Rectal smooth muscle tissue (tissue), 1 donor: ENCODE results near the gene LAMTOR4.

Experiments used
- H3K27ac ChIP-seq: one replicate; pipeline ENCODE4 v1.7.0; 2013; ENCODE audit warnings: low read depth, low read length, inconsistent platforms
- H3K27me3 ChIP-seq: one replicate; pipeline ENCODE4 v1.7.0; 2013; ENCODE audit warnings: low read length; ENCODE audit not compliant: control insufficient read depth, insufficient read depth
- H3K36me3 ChIP-seq: one replicate; pipeline ENCODE4 v1.7.0; 2013; ENCODE audit warnings: low read length; ENCODE audit not compliant: control insufficient read depth, insufficient read depth
- H3K4me1 ChIP-seq: one replicate; pipeline ENCODE4 v1.7.0; 2013; ENCODE audit warnings: low read length; ENCODE audit not compliant: control insufficient read depth, insufficient read depth
- H3K4me3 ChIP-seq: one replicate; pipeline ENCODE4 v1.7.0; 2013; ENCODE audit warnings: low read length
- H3K9ac ChIP-seq: one replicate; pipeline ENCODE4 v1.7.0; 2013; ENCODE audit warnings: low read length

LAMTOR4 gene

GRCh38 chr7:100147278-100147677 is 1.4 kb upstream of the LAMTOR4 start:
- Histone ChIP-seq H3K4me3 (no peak overlapping the region), H3K27me3 (no peaks in the 10 kb centered on the region), H3K9ac (no peak overlapping the region)

GRCh38 chr7:100148225-100148558 is 526 bp upstream of the LAMTOR4 start:
- H3K4me3 ChIP-seq: peak overlapping the region; percentile 60
- H3K9ac ChIP-seq: peak overlapping the region; percentile 61
- H3K27me3 ChIP-seq: no peaks in the 10 kb centered on the region
- peaks cover 2% of the 10 kb centered on the region for H3K4me1 ChIP-seq
- H3K27ac ChIP-seq: peak overlapping the region; percentile 81
- H3K36me3 ChIP-seq: no peaks in the 10 kb centered on the region

More at GRCh38 chr7:100147278-100147677, 1.4 kb upstream of the LAMTOR4 start:
- peaks cover 2% of the 10 kb centered on the region for H3K4me1 ChIP-seq
- no peak overlapping the region for H3K27ac ChIP-seq
- H3K36me3 ChIP-seq: no peaks in the 10 kb centered on the region

GRCh38 chr7:100152404-100152803 is 3.7 kb downstream of the LAMTOR4 start:
- Histone ChIP-seq H3K27ac (no peak overlapping the region), H3K4me1 (peaks cover 2% of the 10 kb centered on the region), H3K36me3 (peaks cover 13% of the 10 kb centered on the region), H3K27me3 (no peaks in the 10 kb centered on the region), H3K9ac (no peak overlapping the region), H3K4me3 (no peak overlapping the region)

DNA sequence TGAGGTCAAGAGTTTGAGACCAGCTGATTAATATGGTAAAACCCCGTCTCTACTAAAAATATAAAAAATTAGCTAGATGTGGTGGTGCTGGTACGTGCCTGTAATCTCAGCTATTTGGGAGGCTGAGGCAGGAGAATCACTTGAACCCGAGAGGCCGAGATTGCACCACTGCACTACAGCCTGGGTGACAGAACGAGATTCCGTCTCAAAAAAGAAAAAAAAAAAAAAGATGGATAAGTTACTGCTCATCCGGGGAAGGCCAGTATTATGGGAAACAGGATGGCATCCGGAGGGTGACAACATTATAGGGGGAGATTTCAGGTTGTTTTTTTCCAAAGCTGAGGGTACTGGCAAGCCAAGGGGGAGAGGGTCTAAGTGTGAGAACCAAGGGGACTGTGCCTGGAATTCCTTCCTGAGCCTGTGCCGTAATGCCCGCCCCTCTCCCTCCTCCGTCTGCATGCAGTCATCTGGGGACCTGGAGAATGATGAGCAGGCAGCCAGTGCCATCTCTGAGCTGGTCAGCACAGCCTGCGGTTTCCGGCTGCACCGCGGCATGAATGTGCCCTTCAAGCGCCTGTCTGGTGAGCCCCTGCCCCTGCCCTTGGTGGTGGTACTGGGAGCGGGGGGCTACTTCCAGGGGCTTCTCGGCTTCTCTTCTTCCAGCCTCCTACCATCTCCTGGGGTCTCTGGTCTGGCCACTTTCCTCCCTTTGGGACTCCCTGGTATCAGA is 4.4 kb downstream of the LAMTOR4 start:
- Histone ChIP-seq H3K4me3 (no peak overlapping the region), H3K4me1 (peaks cover 7% of the 10 kb centered on the region), H3K27ac (no peak overlapping the region), H3K9ac (no peak overlapping the region), H3K27me3 (no peaks in the 10 kb centered on the region), H3K36me3 (peaks cover 13% of the 10 kb centered on the region)

DNA sequence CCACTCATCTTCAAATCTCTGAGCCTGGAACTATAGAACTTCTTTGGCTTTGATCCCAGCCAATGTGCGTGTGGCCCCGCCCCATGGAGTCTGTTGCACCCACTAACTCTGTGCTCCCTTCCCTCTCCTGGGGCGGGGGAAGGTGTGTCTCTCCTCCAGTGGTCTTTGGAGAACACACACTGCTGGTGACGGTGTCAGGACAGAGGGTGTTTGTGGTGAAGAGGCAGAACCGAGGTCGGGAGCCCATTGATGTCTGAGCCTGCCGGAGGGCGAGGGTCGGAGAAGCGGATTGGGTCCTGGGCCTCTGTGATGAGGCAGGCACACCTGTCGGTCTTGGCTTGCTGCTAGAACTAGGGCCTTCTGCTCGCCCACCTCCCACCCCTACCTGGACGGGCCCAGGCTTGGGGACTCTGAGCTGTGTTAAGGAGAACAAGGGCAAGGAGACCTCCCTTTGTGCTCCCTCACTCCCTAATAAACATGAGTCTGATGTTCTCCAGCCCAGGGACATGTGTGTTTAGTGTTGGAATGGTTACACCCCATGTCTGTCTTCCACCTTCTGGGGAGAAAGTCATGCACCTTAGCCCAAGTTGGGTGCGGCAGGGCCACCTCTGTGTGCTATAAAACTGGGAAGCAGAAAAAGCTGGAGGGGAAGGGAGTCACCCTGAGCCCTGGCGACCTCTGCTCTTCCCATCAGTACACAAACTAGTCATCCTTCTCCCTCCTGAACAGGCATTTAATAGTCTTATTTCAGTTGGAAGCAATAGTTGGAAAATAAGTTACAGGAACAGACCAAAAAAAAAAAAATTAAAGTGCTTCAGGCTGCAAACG is 5.2 kb downstream of the LAMTOR4 start:
- Histone ChIP-seq H3K4me3 (peak overlapping the region; percentile 23), H3K27me3 (no peaks in the 10 kb centered on the region), H3K27ac (no peak overlapping the region), H3K9ac (no peak overlapping the region), H3K4me1 (peaks cover 7% of the 10 kb centered on the region), H3K36me3 (peaks cover 13% of the 10 kb centered on the region)

GRCh38 chr7:100154651-100155491 is 6.2 kb downstream of the LAMTOR4 start:
- Histone ChIP-seq H3K4me3 (no peak overlapping the region), H3K9ac (no peak overlapping the region), H3K27ac (no peak overlapping the region), H3K27me3 (no peaks in the 10 kb centered on the region), H3K4me1 (peaks cover 5% of the 10 kb centered on the region), H3K36me3 (peaks cover 13% of the 10 kb centered on the region)

GRCh38 chr7:100155553-100156317 is 7.0 kb downstream of the LAMTOR4 start:
- H3K36me3 ChIP-seq: peaks cover 13% of the 10 kb centered on the region
- H3K27ac ChIP-seq: no peak overlapping the region
- H3K4me3 ChIP-seq: no peak overlapping the region
- H3K4me1 ChIP-seq: peaks cover 5% of the 10 kb centered on the region
- H3K27me3 ChIP-seq: no peaks in the 10 kb centered on the region
- no peak overlapping the region for H3K9ac ChIP-seq

- Histone ChIP-seq H3K4me3 (no peak overlapping the region), H3K9ac (no peak overlapping the region), H3K27me3 (no peaks in the 10 kb centered on the region), H3K4me1 (peaks cover 5% of the 10 kb centered on the region), H3K36me3 (peaks cover 13% of the 10 kb centered on the region), H3K27ac (no peak overlapping the region)
Observed at GRCh38 chr7:100156331-100157068, 7.8 kb downstream of the LAMTOR4 start.

- Histone ChIP-seq H3K4me1 (peaks cover 5% of the 10 kb centered on the region), H3K4me3 (peak overlapping the region; percentile 77), H3K36me3 (peaks cover 13% of the 10 kb centered on the region), H3K27ac (no peak overlapping the region), H3K27me3 (no peaks in the 10 kb centered on the region), H3K9ac (no peak overlapping the region)
Observed at GRCh38 chr7:100157069-100157333, 8.3 kb downstream of the LAMTOR4 start.

GRCh38 chr7:100157334-100158228 is 8.9 kb downstream of the LAMTOR4 start:
- Histone ChIP-seq H3K9ac (no peak overlapping the region), H3K4me3 (peak overlapping the region; percentile 77), H3K4me1 (peaks cover 5% of the 10 kb centered on the region), H3K27me3 (no peaks in the 10 kb centered on the region), H3K27ac (no peak overlapping the region), H3K36me3 (peaks cover 13% of the 10 kb centered on the region)
